HepG2 (cell line): Measurements from ENCODE around the gene SLC39A3. TPM values are rescaled to one million over a fixed set of nuclear protein-coding genes. Genes with fewer than 3 reads are reported as not detected.

Experiments used
- NR2F6 ChIP-seq, 2 experiments: IDR thresholded peaks; 2 replicates each; pipeline ENCODE4 v1.6.1; 2016; ENCODE audit warnings: antibody characterized with exemption in 1 of 2, mild to moderate bottlenecking in 1 of 2
- PRPF4 ChIP-seq: fragments of 200-400 bp; formaldehyde crosslinking; IDR thresholded peaks from 2 replicates; pipeline ENCODE4 v1.6.1; 2016; ENCODE audit warnings: low read length, low read depth; ENCODE audit not compliant: poor library complexity, severe bottlenecking
- SRF ChIP-seq: IDR thresholded peaks from 2 replicates; pipeline ENCODE4 v1.6.1; 2011; ENCODE audit warnings: mild to moderate bottlenecking, low read depth, low read length, moderate library complexity
- STAT5B ChIP-seq: sonication (generic); formaldehyde crosslinking; IDR thresholded peaks from 2 replicates; pipeline ENCODE4 v1.4.0; 2020; ENCODE audit warnings: missing genetic modification reagents
- THAP11 ChIP-seq: IDR thresholded peaks from 2 replicates; pipeline ENCODE4 v1.6.1; 2016; ENCODE audit warnings: missing biosample characterization, missing genetic modification reagents
- ZBTB4 ChIP-seq: sonication (generic); formaldehyde crosslinking; IDR thresholded peaks from 2 replicates; pipeline ENCODE4 v1.4.0; 2020; ENCODE audit warnings: missing genetic modification reagents, mild to moderate bottlenecking, borderline replicate concordance
- ZFP41 ChIP-seq: sonication (generic); formaldehyde crosslinking; IDR thresholded peaks from 2 replicates; pipeline ENCODE4 v1.4.0; 2020; ENCODE audit warnings: mild to moderate bottlenecking, missing genetic modification reagents, borderline replicate concordance
- ZKSCAN8 ChIP-seq: IDR thresholded peaks from 2 replicates; pipeline ENCODE4 v1.6.1; 2016; ENCODE audit warnings: borderline replicate concordance, missing genetic modification reagents, missing compliant biosample characterization
- polyA plus RNA-seq, 8 experiments: library from polyadenylated mRNA; depleted of rRNA in 3 of 8; stranded (reverse) in 7 of 8; unstranded in 1 of 8; fragments of >200 nt; fragmentation: Illumina TruSeq in 4 of 8; extraction: Trizol in 4 of 8; gene quantifications; 2 replicates each; pipeline versions ENCODE4 v1.2.1 to v1.2.3, GENCODE V29; 2011 to 2016; ENCODE audit warnings: low read depth in 4 of 8, missing spikeins in 1 of 8, mixed read lengths in 1 of 8; ENCODE audit not compliant: insufficient read depth in 1 of 8
- total RNA-seq, 5 experiments: library from RNA; depleted of rRNA; stranded (reverse); fragments of >200 nt; fragmentation: Illumina TruSeq; extraction: Trizol; gene quantifications; 2 replicates each; pipeline ENCODE4 v1.2.3, GENCODE V29; 2016; ENCODE audit warnings: low read depth in 1 of 5
- TF ChIP-seq, protein P1 (sequence below), 2 experiments: sonication (generic) in 1 of 2; formaldehyde crosslinking in 1 of 2; IDR thresholded peaks; 2 replicates each; pipeline versions ENCODE4 v1.4.0 to v1.6.1; 2016 to 2020; ENCODE audit warnings: borderline replicate concordance in 1 of 2, low read depth in 1 of 2, mild to moderate bottlenecking in 1 of 2, missing genetic modification reagents in 1 of 2
- TF ChIP-seq, protein P2 (sequence below): sonication (generic); formaldehyde crosslinking; IDR thresholded peaks from 2 replicates; pipeline ENCODE4 v1.4.0; 2020; ENCODE audit warnings: low read depth, mild to moderate bottlenecking, missing genetic modification reagents
- TF ChIP-seq, protein P3 (sequence below): sonication (generic); formaldehyde crosslinking; IDR thresholded peaks from 2 replicates; pipeline ENCODE4 v1.5.1; 2020; ENCODE audit warnings: missing genetic modification reagents, mild to moderate bottlenecking, borderline replicate concordance

The SLC39A3 gene
- total and polyA plus RNA-seq, 2 of the 13 experiments (the other 11 are each of a cell fraction or from before 2014, with no cell fraction given): 33.6 to 41.6 TPM

DNA sequence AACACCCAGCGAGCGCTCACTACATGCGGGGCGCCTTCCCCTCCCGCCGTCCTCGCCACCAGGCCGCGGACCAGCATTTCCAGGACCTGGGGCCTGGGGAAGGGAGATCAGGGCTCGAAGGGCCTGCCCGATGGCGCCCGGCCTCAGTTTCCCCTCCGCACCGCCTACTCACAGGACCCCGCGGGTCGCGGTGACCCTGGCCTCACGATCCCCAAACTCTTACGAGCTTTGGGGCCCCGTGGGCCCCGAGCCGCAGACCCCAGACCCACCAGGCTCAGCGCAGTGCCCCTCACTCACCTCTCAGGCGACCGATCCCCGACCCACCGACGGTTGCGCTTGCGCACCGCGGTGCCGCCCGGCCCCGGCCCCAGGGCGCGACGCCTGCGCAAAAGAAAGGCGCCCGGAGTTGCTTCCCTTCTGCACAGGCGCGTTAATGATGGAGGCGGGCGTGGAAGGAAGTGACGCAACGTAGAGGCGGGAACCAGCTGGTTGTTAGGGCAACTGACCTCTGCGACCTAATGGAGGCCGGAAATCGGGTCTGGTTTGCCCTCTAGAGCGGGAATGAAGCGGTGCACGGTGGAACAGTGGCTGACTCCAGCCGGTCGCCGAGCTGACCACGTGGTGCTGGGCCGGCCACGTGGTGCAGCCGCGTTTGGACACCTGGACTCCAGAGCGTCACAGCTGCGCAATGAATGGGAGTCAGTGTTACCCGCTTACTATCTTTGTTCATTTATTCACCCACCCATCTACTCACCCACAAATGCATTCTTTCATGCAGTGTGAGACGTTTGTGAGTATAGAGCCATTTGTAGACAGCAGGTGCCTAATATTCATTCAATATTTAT lies 43.3 kb upstream of the SLC39A3 start, which contains the start of gene SGTA (continued):
- TF ChIP-seq, protein P1, sequence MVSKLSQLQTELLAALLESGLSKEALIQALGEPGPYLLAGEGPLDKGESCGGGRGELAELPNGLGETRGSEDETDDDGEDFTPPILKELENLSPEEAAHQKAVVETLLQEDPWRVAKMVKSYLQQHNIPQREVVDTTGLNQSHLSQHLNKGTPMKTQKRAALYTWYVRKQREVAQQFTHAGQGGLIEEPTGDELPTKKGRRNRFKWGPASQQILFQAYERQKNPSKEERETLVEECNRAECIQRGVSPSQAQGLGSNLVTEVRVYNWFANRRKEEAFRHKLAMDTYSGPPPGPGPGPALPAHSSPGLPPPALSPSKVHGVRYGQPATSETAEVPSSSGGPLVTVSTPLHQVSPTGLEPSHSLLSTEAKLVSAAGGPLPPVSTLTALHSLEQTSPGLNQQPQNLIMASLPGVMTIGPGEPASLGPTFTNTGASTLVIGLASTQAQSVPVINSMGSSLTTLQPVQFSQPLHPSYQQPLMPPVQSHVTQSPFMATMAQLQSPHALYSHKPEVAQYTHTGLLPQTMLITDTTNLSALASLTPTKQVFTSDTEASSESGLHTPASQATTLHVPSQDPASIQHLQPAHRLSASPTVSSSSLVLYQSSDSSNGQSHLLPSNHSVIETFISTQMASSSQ (IDR thresholded peaks at IDR 0.05; ENCODE audit: low read depth): peak; percentile 17; the same call in 1 of the 2 replicates
- TF ChIP-seq, protein P1 (CRISPR knock-in tag; IDR thresholded peaks at IDR 0.05; ENCODE audit: borderline replicate concordance): peak; percentile 76
- TF ChIP-seq NR2F6 (IDR thresholded peaks at IDR 0.05): peak; percentile 91
- TF ChIP-seq NR2F6 (CRISPR knock-in tag; IDR thresholded peaks at IDR 0.05): peak; percentile 98
- peak; percentile 67; the same call in 1 of the 2 replicates for TF ChIP-seq ZBTB4 (CRISPR knock-in tag)
- TF ChIP-seq PRPF4: no peak
- TF ChIP-seq, protein P2, sequence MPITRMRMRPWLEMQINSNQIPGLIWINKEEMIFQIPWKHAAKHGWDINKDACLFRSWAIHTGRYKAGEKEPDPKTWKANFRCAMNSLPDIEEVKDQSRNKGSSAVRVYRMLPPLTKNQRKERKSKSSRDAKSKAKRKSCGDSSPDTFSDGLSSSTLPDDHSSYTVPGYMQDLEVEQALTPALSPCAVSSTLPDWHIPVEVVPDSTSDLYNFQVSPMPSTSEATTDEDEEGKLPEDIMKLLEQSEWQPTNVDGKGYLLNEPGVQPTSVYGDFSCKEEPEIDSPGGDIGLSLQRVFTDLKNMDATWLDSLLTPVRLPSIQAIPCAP (CRISPR knock-in tag): peak; percentile 67; the same call in 1 of the 2 replicates
- peak; percentile 99 for TF ChIP-seq ZKSCAN8 (CRISPR knock-in tag)
- no peak for TF ChIP-seq SRF
- TF ChIP-seq, protein P3, sequence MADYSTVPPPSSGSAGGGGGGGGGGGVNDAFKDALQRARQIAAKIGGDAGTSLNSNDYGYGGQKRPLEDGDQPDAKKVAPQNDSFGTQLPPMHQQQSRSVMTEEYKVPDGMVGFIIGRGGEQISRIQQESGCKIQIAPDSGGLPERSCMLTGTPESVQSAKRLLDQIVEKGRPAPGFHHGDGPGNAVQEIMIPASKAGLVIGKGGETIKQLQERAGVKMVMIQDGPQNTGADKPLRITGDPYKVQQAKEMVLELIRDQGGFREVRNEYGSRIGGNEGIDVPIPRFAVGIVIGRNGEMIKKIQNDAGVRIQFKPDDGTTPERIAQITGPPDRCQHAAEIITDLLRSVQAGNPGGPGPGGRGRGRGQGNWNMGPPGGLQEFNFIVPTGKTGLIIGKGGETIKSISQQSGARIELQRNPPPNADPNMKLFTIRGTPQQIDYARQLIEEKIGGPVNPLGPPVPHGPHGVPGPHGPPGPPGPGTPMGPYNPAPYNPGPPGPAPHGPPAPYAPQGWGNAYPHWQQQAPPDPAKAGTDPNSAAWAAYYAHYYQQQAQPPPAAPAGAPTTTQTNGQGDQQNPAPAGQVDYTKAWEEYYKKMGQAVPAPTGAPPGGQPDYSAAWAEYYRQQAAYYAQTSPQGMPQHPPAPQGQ: no peak
- peak; percentile 14; the same call in 1 of the 2 replicates for TF ChIP-seq STAT5B (CRISPR knock-in tag)
- TF ChIP-seq ZFP41 (CRISPR knock-in tag): peak; percentile 98
- TF ChIP-seq THAP11 (CRISPR knock-in tag): peak; percentile 95
